ENCODE measurements around the gene SELENOF.

The SELENOF gene

GRCh38 chr1:86865973-86866637, 47.8 kb downstream of the SELENOF start:
- no peak overlapping the region for H3K4me3 ChIP-seq (ENCODE audit: control insufficient read depth, low read depth, low read length)
- TF ChIP-seq, protein P1, sequence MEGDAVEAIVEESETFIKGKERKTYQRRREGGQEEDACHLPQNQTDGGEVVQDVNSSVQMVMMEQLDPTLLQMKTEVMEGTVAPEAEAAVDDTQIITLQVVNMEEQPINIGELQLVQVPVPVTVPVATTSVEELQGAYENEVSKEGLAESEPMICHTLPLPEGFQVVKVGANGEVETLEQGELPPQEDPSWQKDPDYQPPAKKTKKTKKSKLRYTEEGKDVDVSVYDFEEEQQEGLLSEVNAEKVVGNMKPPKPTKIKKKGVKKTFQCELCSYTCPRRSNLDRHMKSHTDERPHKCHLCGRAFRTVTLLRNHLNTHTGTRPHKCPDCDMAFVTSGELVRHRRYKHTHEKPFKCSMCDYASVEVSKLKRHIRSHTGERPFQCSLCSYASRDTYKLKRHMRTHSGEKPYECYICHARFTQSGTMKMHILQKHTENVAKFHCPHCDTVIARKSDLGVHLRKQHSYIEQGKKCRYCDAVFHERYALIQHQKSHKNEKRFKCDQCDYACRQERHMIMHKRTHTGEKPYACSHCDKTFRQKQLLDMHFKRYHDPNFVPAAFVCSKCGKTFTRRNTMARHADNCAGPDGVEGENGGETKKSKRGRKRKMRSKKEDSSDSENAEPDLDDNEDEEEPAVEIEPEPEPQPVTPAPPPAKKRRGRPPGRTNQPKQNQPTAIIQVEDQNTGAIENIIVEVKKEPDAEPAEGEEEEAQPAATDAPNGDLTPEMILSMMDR (conservative IDR thresholded peaks at IDR 0.05; ENCODE audit: control insufficient read depth, insufficient read depth, low read depth, low read length): no peak
- DNase-seq (ENCODE audit: low read depth): no peak

DNA sequence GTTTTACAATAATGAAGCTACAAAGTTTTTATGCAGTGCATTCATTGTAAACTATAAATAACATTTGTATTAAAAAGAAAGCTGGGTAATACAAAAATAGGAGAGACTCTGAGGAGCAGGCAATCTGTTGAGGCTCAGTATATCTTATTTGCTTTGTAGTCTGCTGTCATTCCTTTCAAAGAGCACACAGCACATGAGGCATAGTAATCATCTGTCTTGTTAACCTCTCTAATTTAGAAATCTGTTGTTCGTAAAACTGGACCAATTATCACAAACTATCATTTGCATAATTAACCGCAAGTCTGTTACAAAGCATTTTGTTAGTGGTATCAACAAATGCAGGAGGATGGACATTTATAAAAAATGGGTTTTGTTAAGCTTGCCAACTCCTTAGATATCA, 51.0 kb downstream of the SELENOF start:
- H3K4me3 ChIP-seq (ENCODE audit: control insufficient read depth, low read depth, low read length): no peak overlapping the region
- TF ChIP-seq, protein P1 (conservative IDR thresholded peaks at IDR 0.05; ENCODE audit: control insufficient read depth, insufficient read depth, low read depth, low read length): no peak
- no peak for DNase-seq (ENCODE audit: low read depth)

DNA sequence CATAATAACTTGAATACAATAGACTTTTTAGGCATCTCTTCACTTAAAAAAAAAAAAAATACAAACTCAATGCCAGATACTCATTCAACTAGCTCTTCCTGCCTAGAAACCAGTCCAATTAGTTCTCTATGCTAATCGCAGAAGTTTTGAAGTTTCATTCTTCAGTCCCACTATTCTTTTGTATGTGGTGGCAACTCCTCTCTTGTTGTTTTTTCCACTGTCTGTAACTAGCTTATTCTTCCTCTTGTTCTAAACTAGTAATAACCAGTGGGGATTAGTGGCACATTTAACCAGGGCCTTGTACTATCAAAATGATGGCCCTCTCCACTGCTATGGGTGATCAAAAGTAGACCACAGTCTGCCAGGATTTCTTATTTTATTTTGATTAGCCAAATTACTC, 52.5 kb downstream of the SELENOF start:
- no peak for DNase-seq (ENCODE audit: low read depth)
- H3K4me3 ChIP-seq (ENCODE audit: control insufficient read depth, low read depth, low read length): no peak overlapping the region
- TF ChIP-seq, protein P1 (conservative IDR thresholded peaks at IDR 0.05; ENCODE audit: control insufficient read depth, insufficient read depth, low read depth, low read length): no peak

DNA sequence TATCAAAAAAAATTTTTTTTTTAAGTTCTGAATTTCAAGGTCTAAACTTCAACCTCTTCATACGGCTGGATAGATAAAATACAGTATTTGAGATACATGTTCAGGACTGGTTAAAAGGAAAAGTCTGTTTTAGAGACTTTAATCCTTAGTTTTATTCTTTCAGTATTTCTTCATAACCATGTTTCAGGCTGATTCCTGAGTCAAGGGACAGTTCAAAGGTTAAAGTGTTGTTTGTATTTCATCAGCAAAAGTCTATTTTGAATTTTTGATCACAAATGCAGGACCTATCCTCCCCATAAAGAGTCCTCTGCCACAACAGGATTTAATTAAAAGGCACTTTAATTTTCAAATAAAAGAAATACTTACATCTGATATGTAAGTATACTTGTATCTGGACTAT, 53.5 kb downstream of the SELENOF start:
- H3K4me3 ChIP-seq (ENCODE audit: control insufficient read depth, low read depth, low read length): no peak overlapping the region
- no peak for DNase-seq (ENCODE audit: low read depth)
- TF ChIP-seq, protein P1 (conservative IDR thresholded peaks at IDR 0.05; ENCODE audit: control insufficient read depth, insufficient read depth, low read depth, low read length): no peak

- no peak for DNase-seq (ENCODE audit: low read depth)
- H3K4me3 ChIP-seq (ENCODE audit: control insufficient read depth, low read depth, low read length): no peak overlapping the region
- TF ChIP-seq, protein P1 (conservative IDR thresholded peaks at IDR 0.05; ENCODE audit: control insufficient read depth, insufficient read depth, low read depth, low read length): no peak
Measured at GRCh38 chr1:86860020-86860419, 53.9 kb downstream of the SELENOF start.

- DNase-seq (ENCODE audit: low read depth): no peak
- H3K4me3 ChIP-seq (ENCODE audit: control insufficient read depth, low read depth, low read length): no peak overlapping the region
- TF ChIP-seq, protein P1 (conservative IDR thresholded peaks at IDR 0.05; ENCODE audit: control insufficient read depth, insufficient read depth, low read depth, low read length): no peak
Measured at GRCh38 chr1:86858524-86859261, 55.2 kb downstream of the SELENOF start.
